OCI-LY7 (cell line): Measurements from ENCODE around the gene TFCP2. TPM values are rescaled to one million over a fixed set of nuclear protein-coding genes. Genes with fewer than 3 reads are reported as not detected.

Experiments used
- BruUV-seq: library from RNA; stranded (reverse); fragments of 400-500 nt; replicated peaks from 2 replicates; lab custom pipeline; 2021; lab: Mats Ljungman, UMichigan
- CTCF ChIA-PET: fragments of 300-600 bp; sonication (Branson Sonifier 250); formaldehyde crosslinking; loops from one replicate; lab custom pipeline; 2022; ENCODE audit warnings: antibody characterized with exemption; ENCODE audit not compliant: unreplicated experiment; lab: Charles Lee
- POLR2A ChIA-PET: fragments of 300-600 bp; sonication (Branson Sonifier 250); formaldehyde crosslinking; loops from one replicate; lab custom pipeline; 2022; ENCODE audit warnings: antibody characterized with exemption; lab: Charles Lee
- DNase-seq: peaks from one replicate; pipeline ENCODE4 v3.0.0-alpha.2; 2015; ENCODE audit warnings: low spot score
- H2AFZ ChIP-seq: fragments of 200-600 bp; sonication (generic), shearing (Covaris generic); 2 replicates; pipeline ENCODE4 v1.6.1; 2014; ENCODE audit warnings: mild to moderate bottlenecking, antibody characterized with exemption, low read length, moderate library complexity
- H3K27ac ChIP-seq: fragments of 200-600 bp; sonication (generic); 2 replicates; pipeline ENCODE4 v1.5.1; 2014; ENCODE audit warnings: mixed run types, low read depth, mild to moderate bottlenecking, moderate library complexity, low read length, inconsistent platforms; ENCODE audit not compliant: poor library complexity, severe bottlenecking
- H3K36me3 ChIP-seq: fragments of 200-600 bp; sonication (generic); 2 replicates; pipeline ENCODE4 v1.6.1; 2014; ENCODE audit warnings: mild to moderate bottlenecking, antibody characterized with exemption, low read length, moderate library complexity, mixed read lengths; ENCODE audit not compliant: insufficient read depth
- H3K4me1 ChIP-seq: fragments of 200-600 bp; sonication (generic); 2 replicates; pipeline ENCODE4 v1.5.1; 2014; ENCODE audit warnings: mild to moderate bottlenecking, low read length; ENCODE audit not compliant: insufficient read depth, poor library complexity, severe bottlenecking
- H3K4me2 ChIP-seq: fragments of 200-600 bp; sonication (generic); 2 replicates; pipeline ENCODE4 v1.6.1; 2014; ENCODE audit warnings: mild to moderate bottlenecking, low read length
- H3K4me3 ChIP-seq: fragments of 200-600 bp; sonication (generic); 2 replicates; pipeline ENCODE4 v1.5.1; 2014; ENCODE audit warnings: mild to moderate bottlenecking, low read depth, low read length; ENCODE audit not compliant: poor library complexity, severe bottlenecking
- H3K79me2 ChIP-seq: fragments of 200-600 bp; sonication (generic); 2 replicates; pipeline ENCODE4 v1.6.1; 2016; ENCODE audit warnings: low read depth, mild to moderate bottlenecking, low read length, moderate library complexity, mixed read lengths; ENCODE audit not compliant: insufficient read depth
- H3K9me2 ChIP-seq: fragments of 200-600 bp; sonication (generic); 2 replicates; pipeline ENCODE4 v1.6.1; 2016; ENCODE audit warnings: mild to moderate bottlenecking, low read length, mixed read lengths; ENCODE audit not compliant: insufficient read depth
- H3K9me3 ChIP-seq: fragments of 200-600 bp; sonication (generic); 2 replicates; pipeline ENCODE4 v1.6.1; 2014; ENCODE audit warnings: mild to moderate bottlenecking, mixed run types, low read length, mixed read lengths
- H4K20me1 ChIP-seq: fragments of 200-600 bp; sonication (generic); 2 replicates; pipeline ENCODE4 v1.6.1; 2014; ENCODE audit warnings: mild to moderate bottlenecking, antibody characterized with exemption, low read length, moderate library complexity, mixed read lengths; ENCODE audit not compliant: insufficient read depth
- EZH2phosphoT487 ChIP-seq: fragments of 200-600 bp; sonication (generic); IDR thresholded peaks from 2 replicates; pipeline ENCODE4 v1.6.1; 2018; ENCODE audit warnings: low read depth, borderline replicate concordance, mild to moderate bottlenecking, mixed run types, antibody characterized with exemption, low read length, moderate library complexity, mixed read lengths
- intact Hi-C: fragments of 100-400 bp; cut with micrococcal nuclease; formaldehyde crosslinking; loops from one replicate; pipeline ENCODE4 v1.10.0; 2022; ENCODE audit not compliant: unreplicated experiment
- total RNA-seq, 2 experiments: library from RNA; depleted of rRNA in 1 of 2; stranded (reverse); fragments of >200 nt in 1 of 2; shearing (Covaris generic) in 1 of 2; gene quantifications; 2 replicates each; pipeline ENCODE4 v1.2.3, GENCODE V29; 2014 to 2022
- TF ChIP-seq, protein P1 (sequence below): fragments of 200-600 bp; sonication (generic); conservative IDR thresholded peaks from 2 replicates; pipeline ENCODE4 v1.5.1; 2014; ENCODE audit warnings: mild to moderate bottlenecking, antibody characterized with exemption, low read length, moderate library complexity, mixed read lengths

The TFCP2 gene
- total RNA-seq, 2 experiments from 2014 or later = 7.2 to 11.5 TPM

DNA sequence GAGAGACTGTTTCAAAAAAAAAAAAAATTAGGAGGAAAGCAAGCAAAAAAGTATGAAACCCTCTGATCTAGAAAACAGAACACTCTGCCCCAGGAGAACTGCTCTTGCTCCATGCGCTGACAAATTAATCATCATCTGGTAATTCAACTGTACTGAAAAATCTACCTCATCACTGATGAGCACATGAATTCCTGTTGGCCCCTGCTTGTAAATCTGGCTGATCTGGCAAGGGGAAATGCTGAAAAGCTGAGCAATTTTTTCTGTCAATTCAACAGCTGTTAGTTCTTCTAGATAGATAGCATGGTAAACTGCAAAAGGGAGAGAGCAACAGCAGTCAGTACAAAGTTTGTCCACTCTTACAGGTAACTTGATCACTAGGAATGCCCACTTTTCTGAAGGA is 74.3 kb downstream of the TFCP2 start:
- Histone ChIP-seq H3K9me2 (no peaks in the 10 kb centered on the region), H3K9me3 (no peaks in the 10 kb centered on the region), H3K36me3 (peaks cover 40% of the 10 kb centered on the region), H3K4me2 (no peak overlapping the region), H4K20me1 (no peaks in the 10 kb centered on the region), H3K4me1 (no peaks in the 10 kb centered on the region), H3K4me3 (no peak overlapping the region), H3K79me2 (no peaks in the 10 kb centered on the region), H2AFZ (no peak overlapping the region), H3K27ac (no peak overlapping the region)
- intact Hi-C loops = no loop called here
- ChIA-PET CTCF (no interaction called here), POLR2A (interaction anchor here (0.6 kb wide), 1 partner anchor 15 kb away, joined by 5 read pairs; no protein-coding TSS in a partner anchor)
- DNase-seq = no peak
- no TSS peak for BruUV-seq
- TF ChIP-seq EZH2phosphoT487 = no peak
- TF ChIP-seq, protein P1, sequence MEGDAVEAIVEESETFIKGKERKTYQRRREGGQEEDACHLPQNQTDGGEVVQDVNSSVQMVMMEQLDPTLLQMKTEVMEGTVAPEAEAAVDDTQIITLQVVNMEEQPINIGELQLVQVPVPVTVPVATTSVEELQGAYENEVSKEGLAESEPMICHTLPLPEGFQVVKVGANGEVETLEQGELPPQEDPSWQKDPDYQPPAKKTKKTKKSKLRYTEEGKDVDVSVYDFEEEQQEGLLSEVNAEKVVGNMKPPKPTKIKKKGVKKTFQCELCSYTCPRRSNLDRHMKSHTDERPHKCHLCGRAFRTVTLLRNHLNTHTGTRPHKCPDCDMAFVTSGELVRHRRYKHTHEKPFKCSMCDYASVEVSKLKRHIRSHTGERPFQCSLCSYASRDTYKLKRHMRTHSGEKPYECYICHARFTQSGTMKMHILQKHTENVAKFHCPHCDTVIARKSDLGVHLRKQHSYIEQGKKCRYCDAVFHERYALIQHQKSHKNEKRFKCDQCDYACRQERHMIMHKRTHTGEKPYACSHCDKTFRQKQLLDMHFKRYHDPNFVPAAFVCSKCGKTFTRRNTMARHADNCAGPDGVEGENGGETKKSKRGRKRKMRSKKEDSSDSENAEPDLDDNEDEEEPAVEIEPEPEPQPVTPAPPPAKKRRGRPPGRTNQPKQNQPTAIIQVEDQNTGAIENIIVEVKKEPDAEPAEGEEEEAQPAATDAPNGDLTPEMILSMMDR = no peak

DNA sequence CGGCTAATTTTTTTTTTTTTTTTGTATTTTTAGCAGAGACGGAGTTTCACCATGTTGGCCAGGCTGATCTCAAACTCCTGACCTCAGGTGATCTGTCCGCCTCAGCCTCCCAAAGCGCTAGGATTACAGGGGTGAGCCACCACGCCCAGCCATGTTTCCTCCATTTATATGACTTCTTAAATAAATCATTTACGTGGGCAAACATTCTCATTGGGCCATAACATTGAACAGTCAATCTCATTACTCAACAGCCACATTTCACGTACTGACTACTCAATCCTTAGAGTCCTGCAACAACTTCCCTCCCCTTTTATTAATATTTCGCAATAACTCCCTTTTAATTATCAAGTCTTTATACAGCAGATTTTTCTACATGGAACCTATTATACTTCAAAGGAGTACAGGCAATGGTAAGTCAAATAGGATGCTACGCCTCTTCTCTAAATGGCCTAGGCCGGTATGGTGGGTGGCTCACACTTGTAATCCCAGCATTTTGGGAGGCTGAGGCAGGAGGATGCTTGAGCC is 82.2 kb downstream of the TFCP2 start:
- H3K9me2 ChIP-seq = no peaks in the 10 kb centered on the region
- H3K4me2 ChIP-seq = no peak overlapping the region
- CTCF ChIA-PET = no interaction called here
- BruUV-seq = no TSS peak
- peaks cover 11% of the 10 kb centered on the region; the same call in 1 of the 2 replicates for H3K36me3 ChIP-seq
- H3K9me3 ChIP-seq = no peaks in the 10 kb centered on the region
- H4K20me1 ChIP-seq = no peaks in the 10 kb centered on the region
- no peak overlapping the region for H2AFZ ChIP-seq
- no peaks in the 10 kb centered on the region for H3K4me1 ChIP-seq
- TF ChIP-seq, protein P1 = no peak
- TF ChIP-seq EZH2phosphoT487 = no peak
- H3K4me3 ChIP-seq = no peak overlapping the region
- H3K79me2 ChIP-seq = no peaks in the 10 kb centered on the region
- intact Hi-C loops = no loop called here
- H3K27ac ChIP-seq = no peak overlapping the region
- DNase-seq = no peak
- POLR2A ChIA-PET = interaction anchor here (0.9 kb wide), 1 partner anchor 281 kb away, joined by 3 read pairs; no protein-coding TSS in a partner anchor

DNA sequence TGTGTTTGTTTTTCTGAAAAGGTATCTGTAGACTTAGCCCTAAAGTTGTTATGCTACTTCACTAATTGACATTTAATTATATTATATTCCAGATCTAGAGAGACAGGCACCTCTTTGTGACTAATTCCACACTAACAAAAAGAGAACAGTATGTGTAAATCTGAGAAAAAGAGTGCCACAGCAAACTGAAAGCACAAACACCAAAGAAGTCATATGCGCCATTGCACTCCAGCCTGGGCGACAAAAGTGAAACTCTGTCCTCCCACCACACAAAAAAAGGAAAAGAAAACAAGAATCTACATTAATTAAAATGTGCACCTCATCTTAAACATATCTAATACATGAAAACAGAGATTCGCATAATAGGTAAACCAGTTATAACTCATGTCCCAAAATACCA is 85.1 kb downstream of the TFCP2 start:
- H3K4me3 ChIP-seq = no peak overlapping the region
- H2AFZ ChIP-seq = no peak overlapping the region
- H3K36me3 ChIP-seq = no peaks in the 10 kb centered on the region
- no peaks in the 10 kb centered on the region for H3K4me1 ChIP-seq
- H3K79me2 ChIP-seq = peaks cover under 1% of the 10 kb centered on the region; the same call in 1 of the 2 replicates
- no peaks in the 10 kb centered on the region for H3K9me2 ChIP-seq
- H3K9me3 ChIP-seq = no peaks in the 10 kb centered on the region
- DNase-seq = no peak
- H4K20me1 ChIP-seq = no peaks in the 10 kb centered on the region
- no peak overlapping the region for H3K27ac ChIP-seq
- intact Hi-C loops = loop anchor here (10.0 kb wide), 1 partner anchor 127 kb away; the partner anchor contains the start of gene POU6F1
- TF ChIP-seq, protein P1 = no peak
- TF ChIP-seq EZH2phosphoT487 = no peak
- POLR2A ChIA-PET = interaction anchor here (0.5 kb wide), 1 partner anchor 692 kb away, joined by 3 read pairs; no protein-coding TSS in a partner anchor
- H3K4me2 ChIP-seq = no peak overlapping the region
- CTCF ChIA-PET = no interaction called here
- BruUV-seq = no TSS peak
